Right lobe of liver (tissue), 4 donors: ENCODE measurements around the gene DCANP1.

Experiments
- CTCF ChIP-seq, 4 donors: fragments of 200-600 bp in 3 of 4; fragments of 450-650 bp in 1 of 4; IDR thresholded peaks; one replicate each; pipeline versions ENCODE4 v1.5.1 to v1.8.0; 2016 to 2022; ENCODE audit warnings: antibody characterized with exemption in 4 of 4, mild to moderate bottlenecking in 2 of 4
- POLR2A ChIP-seq: fragments of 450-650 bp; IDR thresholded peaks from one replicate; pipeline ENCODE4 v1.6.1; 2017; ENCODE audit warnings: antibody characterized with exemption, mild to moderate bottlenecking
- donor health status: DM: no; HTN: no; CAD: no.
- donor health status: DM: no; HTN: no; CAD: no.
- donor health status: DM: no; HTN: yes; CAD: no.

- no peak for TF ChIP-seq CTCF (IDR thresholded peaks at IDR 0.05)
- no peak for TF ChIP-seq POLR2A
Observed at GRCh38 chr5:135446615-135447014, 533 bp downstream of the DCANP1 start.
